Measurements from ENCODE around the gene PGAP6. TPM values are rescaled to one million over a fixed set of nuclear protein-coding genes. Genes with fewer than 3 reads are reported as not detected.

PGAP6 gene
- total RNA-seq, 1 donor from 2014 or later: 80.5 TPM

DNA sequence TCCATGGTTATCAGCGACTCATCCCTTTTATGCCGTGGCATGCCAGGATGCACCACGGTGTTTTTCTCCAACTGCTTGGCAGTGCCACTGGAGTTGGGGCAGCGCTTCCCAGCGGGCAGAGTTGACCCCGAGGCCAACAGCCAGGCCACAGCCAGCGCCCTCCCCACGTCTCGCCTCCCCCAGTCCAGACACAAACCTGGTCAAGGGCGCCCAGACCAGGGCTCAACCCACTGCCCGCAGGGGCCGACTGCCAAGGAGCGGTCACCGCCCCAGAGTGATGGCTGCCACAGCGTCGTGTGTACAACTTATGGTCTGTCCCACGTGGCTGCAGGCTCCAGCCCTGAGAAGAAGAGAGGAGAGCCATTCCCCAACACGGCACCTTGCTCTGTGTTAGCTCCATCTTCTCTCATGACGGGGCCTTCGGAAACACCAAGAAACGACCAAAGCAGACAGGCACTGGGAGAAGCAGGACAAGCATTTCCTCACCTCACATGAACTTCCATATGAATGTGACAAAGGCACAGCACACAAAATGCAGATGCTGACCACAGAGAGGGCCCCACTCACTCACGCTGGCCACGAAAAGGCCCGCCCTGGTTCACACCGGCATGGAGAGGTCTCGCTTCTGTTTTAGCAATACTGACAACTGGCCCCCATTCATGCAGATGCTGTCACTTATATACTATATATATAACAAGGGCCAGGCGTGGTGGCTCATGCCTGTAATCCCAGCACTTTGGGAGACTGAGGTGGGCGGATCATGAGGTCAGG is 56.2 kb downstream of the PGAP6 start:
- no peaks in the 10 kb centered on the region for H3K36me3 ChIP-seq (ENCODE audit: insufficient read depth, low read length)
- H3K4me1 Mint-ChIP-seq (ENCODE audit: low read depth, unreplicated experiment): peaks cover 8% of the 10 kb centered on the region
- H3K27ac ChIP-seq (ENCODE audit: low read depth, low read length): no peak overlapping the region
- H3K9me3 Mint-ChIP-seq (ENCODE audit: unreplicated experiment): no peaks in the 10 kb centered on the region
- no peaks in the 10 kb centered on the region for H3K27me3 Mint-ChIP-seq (ENCODE audit: low read depth, unreplicated experiment)
- no peak overlapping the region for H3K9ac ChIP-seq (ENCODE audit: low read length)
- H2AFZ ChIP-seq (ENCODE audit: low read depth, low read length): no peak overlapping the region
- peaks cover under 1% of the 10 kb centered on the region for H3K36me3 Mint-ChIP-seq (ENCODE audit: low read depth, unreplicated experiment)
- no peak overlapping the region for H3K4me3 Mint-ChIP-seq (ENCODE audit: unreplicated experiment)
- peaks cover 84% of the 10 kb centered on the region for H4K20me1 ChIP-seq (ENCODE audit: insufficient read depth, low read length)
- TF ChIP-seq, protein P1, sequence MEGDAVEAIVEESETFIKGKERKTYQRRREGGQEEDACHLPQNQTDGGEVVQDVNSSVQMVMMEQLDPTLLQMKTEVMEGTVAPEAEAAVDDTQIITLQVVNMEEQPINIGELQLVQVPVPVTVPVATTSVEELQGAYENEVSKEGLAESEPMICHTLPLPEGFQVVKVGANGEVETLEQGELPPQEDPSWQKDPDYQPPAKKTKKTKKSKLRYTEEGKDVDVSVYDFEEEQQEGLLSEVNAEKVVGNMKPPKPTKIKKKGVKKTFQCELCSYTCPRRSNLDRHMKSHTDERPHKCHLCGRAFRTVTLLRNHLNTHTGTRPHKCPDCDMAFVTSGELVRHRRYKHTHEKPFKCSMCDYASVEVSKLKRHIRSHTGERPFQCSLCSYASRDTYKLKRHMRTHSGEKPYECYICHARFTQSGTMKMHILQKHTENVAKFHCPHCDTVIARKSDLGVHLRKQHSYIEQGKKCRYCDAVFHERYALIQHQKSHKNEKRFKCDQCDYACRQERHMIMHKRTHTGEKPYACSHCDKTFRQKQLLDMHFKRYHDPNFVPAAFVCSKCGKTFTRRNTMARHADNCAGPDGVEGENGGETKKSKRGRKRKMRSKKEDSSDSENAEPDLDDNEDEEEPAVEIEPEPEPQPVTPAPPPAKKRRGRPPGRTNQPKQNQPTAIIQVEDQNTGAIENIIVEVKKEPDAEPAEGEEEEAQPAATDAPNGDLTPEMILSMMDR (IDR thresholded peaks at IDR 0.05; ENCODE audit: insufficient read depth, low read depth, low read length): no peak
- TF ChIP-seq EZH2 (IDR thresholded peaks at IDR 0.05; ENCODE audit: insufficient read depth, low read length): no peak
- no peaks in the 10 kb centered on the region for H3K27me3 ChIP-seq (ENCODE audit: insufficient read depth, low read length)
- H3K27ac Mint-ChIP-seq (ENCODE audit: unreplicated experiment): no peak overlapping the region
- DNase-seq (ENCODE audit: low read depth) (no peak), FAIRE-seq (no peak)
- H3K4me3 ChIP-seq (ENCODE audit: insufficient read depth, low read depth, low read length): no peak overlapping the region
- peaks cover 38% of the 10 kb centered on the region for H3K79me2 ChIP-seq (ENCODE audit: insufficient read depth, low read length)
- H3K9me3 ChIP-seq (ENCODE audit: insufficient read depth, low read depth, low read length): no peaks in the 10 kb centered on the region
- H3K4me1 ChIP-seq (ENCODE audit: insufficient read depth, low read length): peaks cover 13% of the 10 kb centered on the region
- no peak overlapping the region for H3K4me2 ChIP-seq (ENCODE audit: low read length)

DNA sequence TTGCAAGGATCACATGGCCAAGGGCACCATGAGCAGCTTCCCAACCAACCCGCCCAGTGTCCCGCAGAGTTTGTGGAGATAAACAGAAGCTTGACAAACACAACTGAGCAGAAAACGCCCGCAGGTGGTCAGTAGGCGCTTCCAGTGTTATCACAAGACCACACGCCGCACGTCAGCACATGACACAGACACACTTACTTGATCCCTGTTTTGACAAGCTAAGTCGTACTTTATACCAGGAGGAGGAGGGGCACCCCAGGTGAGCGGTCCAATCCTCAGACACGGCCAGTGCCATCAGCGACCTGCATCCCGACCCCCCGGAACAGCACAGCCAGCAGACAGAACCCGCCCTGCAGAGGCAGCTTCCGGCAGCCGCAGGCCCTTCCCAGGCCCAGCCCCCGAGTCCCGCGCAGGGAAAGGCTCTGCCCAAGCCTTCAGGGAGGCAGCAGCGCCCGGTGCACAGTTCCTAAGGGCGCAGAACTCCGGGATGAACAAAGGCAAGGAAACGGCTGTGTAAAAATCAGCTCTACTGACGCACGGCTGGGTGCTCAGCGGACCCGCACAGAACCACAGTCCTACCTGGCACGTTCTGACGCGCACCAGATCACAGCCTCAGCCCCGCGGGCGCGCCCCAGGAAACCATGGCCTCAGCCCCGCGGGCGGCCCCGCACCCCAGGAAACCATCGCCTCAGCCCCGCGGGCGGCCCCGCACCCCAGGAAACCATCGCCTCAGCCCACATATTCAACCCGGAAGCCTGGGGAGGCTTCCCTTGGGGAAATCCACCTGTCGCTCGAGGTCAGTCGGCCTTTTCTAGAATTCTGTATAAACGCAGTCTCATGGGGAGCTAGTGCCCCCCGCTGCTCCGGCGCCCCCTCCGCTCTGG is 57.1 kb downstream of the PGAP6 start:
- no peak for TF ChIP-seq EZH2 (IDR thresholded peaks at IDR 0.05; ENCODE audit: insufficient read depth, low read length)
- TF ChIP-seq, protein P1 (IDR thresholded peaks at IDR 0.05; ENCODE audit: insufficient read depth, low read depth, low read length): no peak
- H3K4me3 ChIP-seq (ENCODE audit: insufficient read depth, low read depth, low read length): no peak overlapping the region
- peaks cover 13% of the 10 kb centered on the region for H3K4me1 ChIP-seq (ENCODE audit: insufficient read depth, low read length)
- FAIRE-seq (no peak), DNase-seq (ENCODE audit: low read depth) (no peak)
- H3K4me2 ChIP-seq (ENCODE audit: low read length): no peak overlapping the region
- Mint-ChIP-seq H3K36me3 (ENCODE audit: low read depth, unreplicated experiment) (no peaks in the 10 kb centered on the region), H3K27ac (ENCODE audit: unreplicated experiment) (no peak overlapping the region), H3K4me1 (ENCODE audit: low read depth, unreplicated experiment) (peaks cover 5% of the 10 kb centered on the region), H3K27me3 (ENCODE audit: low read depth, unreplicated experiment) (no peaks in the 10 kb centered on the region), H3K4me3 (ENCODE audit: unreplicated experiment) (no peak overlapping the region), H3K9me3 (ENCODE audit: unreplicated experiment) (no peaks in the 10 kb centered on the region)
- H3K27me3 ChIP-seq (ENCODE audit: insufficient read depth, low read length): no peaks in the 10 kb centered on the region
- no peak overlapping the region for H2AFZ ChIP-seq (ENCODE audit: low read depth, low read length)
- no peak overlapping the region for H3K27ac ChIP-seq (ENCODE audit: low read depth, low read length)
- H3K36me3 ChIP-seq (ENCODE audit: insufficient read depth, low read length): no peaks in the 10 kb centered on the region
- peaks cover 34% of the 10 kb centered on the region for H3K79me2 ChIP-seq (ENCODE audit: insufficient read depth, low read length)
- no peak overlapping the region for H3K9ac ChIP-seq (ENCODE audit: low read length)
- H4K20me1 ChIP-seq (ENCODE audit: insufficient read depth, low read length): peaks cover 82% of the 10 kb centered on the region
- H3K9me3 ChIP-seq (ENCODE audit: insufficient read depth, low read depth, low read length): no peaks in the 10 kb centered on the region

Data from astrocyte (in vitro differentiated cells and primary cell).